DND-41 (cell line): ENCODE data around the gene ZFP90.

Experiments used
- EZH2 ChIP-seq: IDR thresholded peaks from 3 replicates; pipeline ENCODE4 v1.6.1; 2012; ENCODE audit warnings: borderline replicate concordance, low read depth, mild to moderate bottlenecking, moderate library complexity, low read length, inconsistent platforms; ENCODE audit not compliant: severe bottlenecking
- TF ChIP-seq, protein P1 (sequence below): IDR thresholded peaks from 2 replicates; pipeline ENCODE4 v1.5.1; 2012; ENCODE audit warnings: borderline replicate concordance, low read length, moderate library complexity, mild to moderate bottlenecking; ENCODE audit not compliant: poor library complexity, severe bottlenecking; ENCODE audit errors: extremely low read depth

- TF ChIP-seq, protein P1, sequence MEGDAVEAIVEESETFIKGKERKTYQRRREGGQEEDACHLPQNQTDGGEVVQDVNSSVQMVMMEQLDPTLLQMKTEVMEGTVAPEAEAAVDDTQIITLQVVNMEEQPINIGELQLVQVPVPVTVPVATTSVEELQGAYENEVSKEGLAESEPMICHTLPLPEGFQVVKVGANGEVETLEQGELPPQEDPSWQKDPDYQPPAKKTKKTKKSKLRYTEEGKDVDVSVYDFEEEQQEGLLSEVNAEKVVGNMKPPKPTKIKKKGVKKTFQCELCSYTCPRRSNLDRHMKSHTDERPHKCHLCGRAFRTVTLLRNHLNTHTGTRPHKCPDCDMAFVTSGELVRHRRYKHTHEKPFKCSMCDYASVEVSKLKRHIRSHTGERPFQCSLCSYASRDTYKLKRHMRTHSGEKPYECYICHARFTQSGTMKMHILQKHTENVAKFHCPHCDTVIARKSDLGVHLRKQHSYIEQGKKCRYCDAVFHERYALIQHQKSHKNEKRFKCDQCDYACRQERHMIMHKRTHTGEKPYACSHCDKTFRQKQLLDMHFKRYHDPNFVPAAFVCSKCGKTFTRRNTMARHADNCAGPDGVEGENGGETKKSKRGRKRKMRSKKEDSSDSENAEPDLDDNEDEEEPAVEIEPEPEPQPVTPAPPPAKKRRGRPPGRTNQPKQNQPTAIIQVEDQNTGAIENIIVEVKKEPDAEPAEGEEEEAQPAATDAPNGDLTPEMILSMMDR, result no peak
- TF ChIP-seq EZH2, result no peak
These were observed 48.1 kb upstream of the ZFP90 start for GRCh38 chr16:68490829-68491575.
